ENCODE measurements around the gene BEST2. TPM values are rescaled to one million over a fixed set of nuclear protein-coding genes. Genes with fewer than 3 reads are reported as not detected.

Gene BEST2
- total RNA-seq, 1 experiment from 2014 or later = 1.5 TPM

DNA sequence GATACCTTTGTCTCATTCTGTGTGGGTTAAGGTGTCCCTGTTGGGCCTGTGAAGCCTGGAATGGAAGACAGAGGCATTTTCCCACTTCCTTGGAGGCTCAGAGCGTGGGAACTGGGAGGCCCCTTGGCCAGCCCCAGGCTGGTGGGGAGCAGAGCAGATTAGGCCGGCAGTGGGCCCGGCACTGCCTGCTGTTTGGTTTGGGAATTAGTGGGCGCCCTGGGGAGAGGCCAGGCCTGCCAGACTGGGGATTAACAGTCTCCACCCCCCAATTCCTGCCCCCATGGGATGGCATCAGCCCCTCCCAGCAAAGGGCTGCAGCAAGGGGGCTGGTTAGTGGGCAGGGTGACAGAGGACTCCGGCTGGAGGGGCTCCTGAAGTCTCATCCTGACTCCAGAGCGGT, 3.1 kb upstream of the BEST2 start:
- H3K4me3 ChIP-seq (ENCODE audit: insufficient read depth, low read depth, low read length) = no peak overlapping the region
- DNase-seq = peak; percentile 63
- H3K36me3 ChIP-seq (replicated peaks; ENCODE audit: control insufficient read depth, insufficient read depth, low read length) = peaks cover 7% of the 10 kb centered on the region
- H3K27me3 ChIP-seq (ENCODE audit: control insufficient read depth, insufficient read depth, low read length) = peaks cover 30% of the 10 kb centered on the region

DNA sequence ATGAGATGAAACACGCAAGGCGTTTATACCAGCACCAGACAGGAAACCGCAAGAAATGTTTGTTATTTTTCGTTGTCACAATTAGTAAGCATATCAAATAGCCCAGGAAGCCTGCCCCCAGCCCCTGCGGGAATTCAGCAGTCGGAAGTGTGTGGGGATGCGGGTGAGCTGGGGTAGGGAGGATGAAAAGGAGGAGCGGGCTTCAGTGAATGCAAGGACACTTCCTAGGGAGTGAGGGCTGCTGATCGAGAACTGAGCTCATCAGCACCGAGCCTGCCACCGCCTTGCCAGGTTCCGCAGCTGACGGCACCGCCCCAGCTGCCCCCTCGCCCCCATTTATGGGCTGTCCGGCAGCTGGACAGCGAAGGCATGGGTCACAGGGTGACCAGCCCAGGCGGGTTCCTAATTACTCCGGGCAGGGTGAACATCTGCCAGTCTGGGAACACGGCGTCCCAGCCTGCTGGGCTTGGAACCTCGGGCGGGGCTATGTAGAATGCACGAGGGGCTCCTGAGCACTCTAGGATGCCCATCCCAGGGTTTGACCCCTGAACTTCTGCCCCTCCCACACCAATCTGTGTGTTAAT, 1.6 kb upstream of the BEST2 start:
- H3K27me3 ChIP-seq (ENCODE audit: control insufficient read depth, insufficient read depth, low read length) = peaks cover 32% of the 10 kb centered on the region
- H3K36me3 ChIP-seq (replicated peaks; ENCODE audit: control insufficient read depth, insufficient read depth, low read length) = peaks cover 6% of the 10 kb centered on the region
- no peak overlapping the region for H3K4me3 ChIP-seq (ENCODE audit: insufficient read depth, low read depth, low read length)
- peak; percentile 71 for DNase-seq

DNA sequence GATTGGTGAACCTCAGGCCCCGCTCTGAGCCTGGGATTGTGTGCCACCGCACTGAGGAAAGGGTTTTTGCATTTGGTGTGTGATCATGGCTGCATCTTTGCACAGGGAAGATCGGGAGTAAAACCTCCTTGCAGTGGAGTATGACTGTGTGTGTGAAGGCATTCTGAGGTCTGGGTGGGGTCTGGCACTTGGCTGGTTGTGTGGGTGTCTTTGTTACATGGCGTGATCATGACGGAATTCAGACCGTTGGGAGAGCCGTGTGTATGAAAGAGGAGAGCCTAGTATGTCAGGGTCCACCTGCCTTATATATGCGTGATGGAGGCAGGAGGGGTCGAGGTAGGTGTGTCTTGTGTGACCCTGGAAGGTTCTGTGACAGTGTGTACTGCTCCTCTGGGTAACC, 740 bp upstream of the BEST2 start:
- DNase-seq = no peak
- Histone ChIP-seq H3K4me3 (ENCODE audit: insufficient read depth, low read depth, low read length) (no peak overlapping the region), H3K27me3 (ENCODE audit: control insufficient read depth, insufficient read depth, low read length) (peaks cover 33% of the 10 kb centered on the region), H3K36me3 (replicated peaks; ENCODE audit: control insufficient read depth, insufficient read depth, low read length) (peaks cover 5% of the 10 kb centered on the region)

DNA sequence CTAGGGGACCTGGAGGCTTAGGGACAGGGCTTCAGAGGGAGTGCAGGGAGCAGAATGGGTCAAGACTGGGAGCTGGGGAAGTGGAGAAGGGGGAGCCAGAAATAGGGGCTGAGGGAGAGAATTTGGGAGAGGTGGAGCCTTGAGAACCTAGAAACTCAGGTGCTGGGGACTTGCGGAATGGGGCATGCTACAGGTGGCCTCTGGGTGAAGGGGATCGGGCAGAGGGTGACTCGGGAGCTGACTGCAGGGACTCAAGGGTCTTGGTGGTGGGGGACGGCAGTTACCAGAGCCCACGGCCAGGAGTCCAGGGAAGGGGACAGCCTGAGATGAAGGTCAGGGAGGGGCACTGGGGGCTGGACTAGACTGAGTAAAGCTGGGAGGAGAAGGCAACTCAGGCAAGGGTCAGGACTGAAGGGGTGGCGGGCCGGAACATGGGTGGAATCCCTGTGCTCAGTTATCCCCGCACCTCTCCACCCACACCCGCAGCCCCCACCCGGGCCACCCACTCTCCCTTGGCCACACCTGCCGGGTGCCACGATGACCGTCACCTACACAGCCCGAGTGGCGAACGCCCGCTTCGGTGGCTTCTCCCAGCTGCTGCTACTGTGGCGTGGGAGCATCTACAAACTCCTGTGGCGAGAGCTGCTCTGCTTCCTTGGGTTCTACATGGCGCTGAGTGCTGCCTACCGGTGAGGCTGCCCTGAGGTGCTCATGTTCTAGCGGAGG, 628 bp downstream of the BEST2 start:
- Histone ChIP-seq H3K27me3 (ENCODE audit: control insufficient read depth, insufficient read depth, low read length) (peaks cover 33% of the 10 kb centered on the region), H3K4me3 (ENCODE audit: insufficient read depth, low read depth, low read length) (peak overlapping the region; percentile 37; the same call in 1 of the 2 replicates), H3K36me3 (replicated peaks; ENCODE audit: control insufficient read depth, insufficient read depth, low read length) (peaks cover 4% of the 10 kb centered on the region)
- DNase-seq = no peak

DNA sequence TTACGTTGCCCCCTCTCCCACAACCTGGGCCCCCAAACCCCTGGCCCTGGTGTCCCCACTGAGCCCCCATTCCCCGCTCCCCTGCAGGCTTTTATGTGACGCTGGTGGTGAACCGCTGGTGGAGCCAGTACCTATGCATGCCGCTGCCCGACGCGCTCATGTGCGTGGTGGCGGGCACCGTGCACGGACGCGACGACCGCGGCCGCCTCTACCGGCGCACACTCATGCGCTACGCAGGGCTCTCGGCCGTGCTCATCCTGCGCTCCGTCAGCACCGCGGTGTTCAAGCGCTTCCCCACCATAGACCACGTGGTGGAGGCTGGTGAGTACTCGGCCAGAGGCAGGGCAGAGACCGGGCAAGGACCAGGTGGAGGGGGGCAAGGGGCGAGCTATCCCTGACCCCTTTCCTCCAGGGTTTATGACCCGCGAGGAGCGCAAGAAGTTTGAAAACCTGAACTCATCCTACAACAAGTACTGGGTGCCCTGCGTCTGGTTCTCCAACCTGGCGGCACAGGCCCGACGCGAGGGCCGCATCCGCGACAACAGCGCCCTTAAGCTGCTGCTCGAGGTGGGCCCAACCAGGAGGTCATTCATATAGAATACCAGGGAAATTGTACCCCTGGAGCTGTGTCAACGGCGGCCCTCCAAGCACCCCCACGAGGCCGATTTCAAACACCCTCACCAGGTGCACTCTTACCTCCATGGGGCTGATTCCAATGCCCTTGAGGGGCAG, 3.0 kb downstream of the BEST2 start:
- peak; percentile 57 for DNase-seq
- Histone ChIP-seq H3K4me3 (ENCODE audit: insufficient read depth, low read depth, low read length) (no peak overlapping the region), H3K36me3 (replicated peaks; ENCODE audit: control insufficient read depth, insufficient read depth, low read length) (no peaks in the 10 kb centered on the region), H3K27me3 (ENCODE audit: control insufficient read depth, insufficient read depth, low read length) (peaks cover 35% of the 10 kb centered on the region)

DNA sequence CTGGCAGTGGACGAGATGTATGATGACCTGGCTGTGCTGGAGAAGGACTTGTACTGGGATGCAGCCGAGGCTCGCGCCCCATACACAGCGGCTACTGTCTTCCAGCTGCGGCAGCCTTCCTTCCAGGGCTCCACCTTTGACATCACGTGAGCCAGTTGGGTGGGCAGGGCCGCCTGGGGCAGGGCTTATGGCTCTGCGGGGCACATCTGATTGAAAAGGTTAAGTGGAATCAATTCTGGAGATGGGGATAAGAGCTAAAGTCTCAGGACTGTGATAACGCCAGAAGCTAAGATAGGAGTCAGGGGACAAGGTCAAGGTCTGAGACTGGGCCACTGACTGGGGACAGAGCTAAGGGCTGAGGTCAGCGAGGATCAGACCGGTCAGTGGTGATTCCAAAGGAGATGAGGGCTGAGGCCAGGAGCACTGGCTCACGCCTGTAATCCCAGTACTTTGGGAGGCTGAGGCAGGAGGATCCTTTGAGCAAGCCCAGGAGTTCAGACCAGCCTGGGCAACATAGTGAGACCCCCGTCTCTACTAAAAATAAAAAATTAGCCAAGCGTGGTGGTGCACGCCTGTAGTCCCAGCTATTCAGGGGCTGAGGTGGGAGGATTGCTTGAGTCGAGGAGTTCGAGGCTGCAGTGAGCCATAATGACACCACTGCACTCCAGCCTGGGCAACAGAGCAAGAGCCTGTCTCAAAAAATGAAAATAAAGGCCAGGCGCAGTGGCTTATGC, 4.7 kb downstream of the BEST2 start:
- Histone ChIP-seq H3K27me3 (ENCODE audit: control insufficient read depth, insufficient read depth, low read length) (peaks cover 20% of the 10 kb centered on the region), H3K4me3 (ENCODE audit: insufficient read depth, low read depth, low read length) (no peak overlapping the region), H3K36me3 (replicated peaks; ENCODE audit: control insufficient read depth, insufficient read depth, low read length) (no peaks in the 10 kb centered on the region)
- no peak for DNase-seq

DNA sequence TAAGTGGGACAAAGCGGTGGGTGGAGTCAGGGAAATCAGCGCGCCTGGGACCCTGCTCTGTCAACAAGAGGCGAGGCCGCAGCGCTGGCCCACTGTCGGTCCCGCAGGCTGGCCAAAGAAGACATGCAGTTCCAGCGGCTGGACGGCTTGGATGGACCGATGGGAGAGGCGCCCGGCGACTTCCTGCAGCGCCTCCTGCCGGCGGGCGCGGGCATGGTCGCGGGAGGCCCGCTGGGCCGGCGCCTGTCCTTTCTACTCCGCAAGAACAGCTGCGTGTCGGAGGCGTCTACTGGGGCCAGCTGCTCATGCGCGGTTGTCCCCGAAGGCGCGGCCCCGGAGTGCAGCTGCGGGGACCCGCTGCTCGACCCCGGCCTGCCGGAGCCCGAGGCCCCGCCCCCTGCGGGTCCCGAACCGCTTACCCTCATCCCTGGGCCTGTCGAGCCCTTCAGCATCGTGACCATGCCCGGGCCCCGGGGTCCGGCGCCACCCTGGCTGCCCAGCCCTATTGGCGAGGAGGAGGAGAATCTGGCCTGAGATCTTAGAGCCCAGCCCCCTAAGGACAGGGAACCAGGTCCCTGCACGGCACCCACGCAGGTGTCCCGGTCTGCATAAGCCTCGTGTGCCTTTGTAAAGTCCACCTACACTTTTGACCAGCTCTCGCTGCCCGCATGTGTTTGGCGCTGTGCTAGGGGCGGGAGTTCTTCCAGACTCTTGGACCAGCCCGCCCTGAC, 6.1 kb downstream of the BEST2 start:
- Histone ChIP-seq H3K4me3 (ENCODE audit: insufficient read depth, low read depth, low read length) (peak overlapping the region; percentile 39), H3K27me3 (ENCODE audit: control insufficient read depth, insufficient read depth, low read length) (peaks cover 8% of the 10 kb centered on the region; the same call in 1 of the 2 replicates), H3K36me3 (replicated peaks; ENCODE audit: control insufficient read depth, insufficient read depth, low read length) (peaks cover 3% of the 10 kb centered on the region; the same call in 1 of the 2 replicates)
- peak; percentile 98 for DNase-seq

DNA sequence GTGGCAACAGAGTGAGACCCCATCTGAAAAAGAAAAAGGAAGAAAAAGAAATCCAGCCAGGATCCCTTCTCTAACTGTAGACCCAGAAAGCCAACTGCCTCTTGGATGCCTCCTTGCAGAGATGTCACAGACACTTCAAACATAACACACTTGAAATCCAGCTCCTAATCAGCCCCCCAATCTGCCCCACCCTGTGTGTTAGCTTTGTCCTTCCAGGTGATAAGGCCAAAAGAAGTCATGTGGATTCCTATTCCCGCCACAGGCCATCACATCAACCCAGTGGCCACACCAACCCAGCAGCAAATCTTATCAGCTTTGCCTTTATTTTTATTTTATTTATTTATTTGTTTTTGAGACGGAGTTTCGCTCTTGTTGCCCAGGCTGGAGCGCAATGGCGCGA, 8.1 kb downstream of the BEST2 start:
- Histone ChIP-seq H3K36me3 (replicated peaks; ENCODE audit: control insufficient read depth, insufficient read depth, low read length) (peaks cover 11% of the 10 kb centered on the region), H3K4me3 (ENCODE audit: insufficient read depth, low read depth, low read length) (no peak overlapping the region), H3K27me3 (ENCODE audit: control insufficient read depth, insufficient read depth, low read length) (peaks cover 5% of the 10 kb centered on the region; the same call in 1 of the 2 replicates)
- DNase-seq = no peak

- H3K4me3 ChIP-seq (ENCODE audit: insufficient read depth, low read depth, low read length) = no peak overlapping the region
- no peak for DNase-seq
- peaks cover 13% of the 10 kb centered on the region for H3K36me3 ChIP-seq (replicated peaks; ENCODE audit: control insufficient read depth, insufficient read depth, low read length)
- peaks cover 3% of the 10 kb centered on the region; the same call in 1 of the 2 replicates for H3K27me3 ChIP-seq (ENCODE audit: control insufficient read depth, insufficient read depth, low read length)
Measured at GRCh38 chr19:12763100-12763499, 11.5 kb downstream of the BEST2 start.

DNA sequence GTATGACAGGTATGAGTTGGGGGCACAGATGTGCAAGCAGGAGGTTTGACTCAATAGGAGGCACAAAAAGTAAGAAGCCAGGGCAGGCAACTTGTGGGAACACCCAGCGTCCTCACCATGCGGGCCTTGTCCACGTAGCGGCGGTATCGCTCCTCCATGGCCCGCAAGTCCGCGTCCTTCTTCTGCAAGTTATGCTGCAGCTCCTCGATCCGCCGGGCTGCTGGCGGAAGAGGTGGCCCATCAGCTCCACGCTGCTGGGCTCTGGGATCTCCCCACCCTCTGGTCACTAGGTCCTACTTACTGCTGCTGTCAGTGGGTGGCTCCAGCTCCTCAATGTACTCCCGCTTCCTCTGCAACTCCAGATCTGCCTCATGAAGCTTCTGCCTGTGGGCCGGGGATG, 13.1 kb downstream of the BEST2 start:
- Histone ChIP-seq H3K36me3 (replicated peaks; ENCODE audit: control insufficient read depth, insufficient read depth, low read length) (peaks cover 13% of the 10 kb centered on the region), H3K27me3 (ENCODE audit: control insufficient read depth, insufficient read depth, low read length) (peaks cover 2% of the 10 kb centered on the region; the same call in 1 of the 2 replicates), H3K4me3 (ENCODE audit: insufficient read depth, low read depth, low read length) (no peak overlapping the region)
- DNase-seq = no peak

GRCh38 chr19:12766051-12766521, 14.5 kb downstream of the BEST2 start:
- H3K36me3 ChIP-seq (replicated peaks; ENCODE audit: control insufficient read depth, insufficient read depth, low read length) = peaks cover 14% of the 10 kb centered on the region
- peak overlapping the region; percentile 48 for H3K4me3 ChIP-seq (ENCODE audit: insufficient read depth, low read depth, low read length)
- peaks cover 4% of the 10 kb centered on the region; the same call in 1 of the 2 replicates for H3K27me3 ChIP-seq (ENCODE audit: control insufficient read depth, insufficient read depth, low read length)
- DNase-seq = peak; percentile 91

GRCh38 chr19:12767150-12767549, 15.6 kb downstream of the BEST2 start:
- peaks cover 4% of the 10 kb centered on the region; the same call in 1 of the 2 replicates for H3K27me3 ChIP-seq (ENCODE audit: control insufficient read depth, insufficient read depth, low read length)
- H3K36me3 ChIP-seq (replicated peaks; ENCODE audit: control insufficient read depth, insufficient read depth, low read length) = peaks cover 13% of the 10 kb centered on the region
- peak; percentile 67 for DNase-seq
- no peak overlapping the region for H3K4me3 ChIP-seq (ENCODE audit: insufficient read depth, low read depth, low read length)

DNA sequence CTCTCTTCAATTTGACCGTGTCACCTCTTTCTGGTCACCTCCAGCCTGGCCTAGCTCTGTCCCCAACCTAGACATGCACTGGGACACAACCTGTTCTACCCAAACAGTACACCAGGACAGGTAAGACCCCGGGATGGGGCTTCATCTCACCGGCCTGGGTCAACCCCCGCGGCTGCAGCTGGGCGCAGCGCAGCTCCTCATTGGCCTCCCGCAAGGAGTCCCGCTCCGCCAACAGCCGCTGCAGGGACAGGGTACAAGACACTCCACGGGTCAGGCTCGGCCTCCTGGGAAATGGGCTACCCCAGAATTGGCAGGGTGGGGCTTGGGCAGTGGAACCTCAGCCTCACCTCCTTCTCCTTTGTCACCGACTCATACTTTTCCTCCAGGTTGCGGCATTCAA, 16.1 kb downstream of the BEST2 start:
- Histone ChIP-seq H3K4me3 (ENCODE audit: insufficient read depth, low read depth, low read length) (no peak overlapping the region), H3K36me3 (replicated peaks; ENCODE audit: control insufficient read depth, insufficient read depth, low read length) (peaks cover 12% of the 10 kb centered on the region), H3K27me3 (ENCODE audit: control insufficient read depth, insufficient read depth, low read length) (peaks cover 4% of the 10 kb centered on the region; the same call in 1 of the 2 replicates)
- DNase-seq = no peak

Data from H7 (cell line).